ENCODE data around the gene GHR. TPM values are rescaled to one million over a fixed set of nuclear protein-coding genes. Genes with fewer than 3 reads are reported as not detected.

Gene GHR
- total RNA-seq, 4 donors from 2014 or later, result 16.9 to 20.9 (median 20.2) TPM

GRCh38 chr5:42606464-42606869 lies 183.2 kb downstream of the GHR start:
- Histone ChIP-seq H3K27ac (no peak overlapping the region), H3K4me3 (no peak overlapping the region), H3K4me1 (peaks cover 13% of the 10 kb centered on the region), H3K27me3 (no peaks in the 10 kb centered on the region), H3K36me3 (no peaks in the 10 kb centered on the region), H3K9me3 (no peaks in the 10 kb centered on the region)
- TF ChIP-seq POLR2A (IDR thresholded peaks at IDR 0.05), result no peak
- no peak for TF ChIP-seq EP300 (IDR thresholded peaks at IDR 0.05)
- TF ChIP-seq POLR2AphosphoS5 (IDR thresholded peaks at IDR 0.05), result no peak
- TF ChIP-seq, protein P1, sequence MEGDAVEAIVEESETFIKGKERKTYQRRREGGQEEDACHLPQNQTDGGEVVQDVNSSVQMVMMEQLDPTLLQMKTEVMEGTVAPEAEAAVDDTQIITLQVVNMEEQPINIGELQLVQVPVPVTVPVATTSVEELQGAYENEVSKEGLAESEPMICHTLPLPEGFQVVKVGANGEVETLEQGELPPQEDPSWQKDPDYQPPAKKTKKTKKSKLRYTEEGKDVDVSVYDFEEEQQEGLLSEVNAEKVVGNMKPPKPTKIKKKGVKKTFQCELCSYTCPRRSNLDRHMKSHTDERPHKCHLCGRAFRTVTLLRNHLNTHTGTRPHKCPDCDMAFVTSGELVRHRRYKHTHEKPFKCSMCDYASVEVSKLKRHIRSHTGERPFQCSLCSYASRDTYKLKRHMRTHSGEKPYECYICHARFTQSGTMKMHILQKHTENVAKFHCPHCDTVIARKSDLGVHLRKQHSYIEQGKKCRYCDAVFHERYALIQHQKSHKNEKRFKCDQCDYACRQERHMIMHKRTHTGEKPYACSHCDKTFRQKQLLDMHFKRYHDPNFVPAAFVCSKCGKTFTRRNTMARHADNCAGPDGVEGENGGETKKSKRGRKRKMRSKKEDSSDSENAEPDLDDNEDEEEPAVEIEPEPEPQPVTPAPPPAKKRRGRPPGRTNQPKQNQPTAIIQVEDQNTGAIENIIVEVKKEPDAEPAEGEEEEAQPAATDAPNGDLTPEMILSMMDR (IDR thresholded peaks at IDR 0.05), result no peak
- WGBS, result 87% methylated on average over 4 of the region's 4 CpGs
- DNase-seq (ENCODE audit: low spot score in 2 of 2), result no peak

- H3K27me3 ChIP-seq, result no peaks in the 10 kb centered on the region
- no peak for TF ChIP-seq EP300 (IDR thresholded peaks at IDR 0.05)
- TF ChIP-seq POLR2A (IDR thresholded peaks at IDR 0.05), result no peak
- TF ChIP-seq POLR2AphosphoS5 (IDR thresholded peaks at IDR 0.05), result no peak
- TF ChIP-seq, protein P1 (IDR thresholded peaks at IDR 0.05), result no peak
- no peak overlapping the region for H3K27ac ChIP-seq
- H3K36me3 ChIP-seq, result no peaks in the 10 kb centered on the region
- H3K9me3 ChIP-seq, result no peaks in the 10 kb centered on the region
- no peak overlapping the region for H3K4me3 ChIP-seq
- DNase-seq (ENCODE audit: low spot score in 2 of 2), result no peak
- peaks cover 1% of the 10 kb centered on the region for H3K4me1 ChIP-seq
- 93% methylated on average over 1 of the region's 1 CpG for WGBS
These were observed 188.2 kb downstream of the GHR start for GRCh38 chr5:42611437-42611836.

- H3K9me3 ChIP-seq, result no peaks in the 10 kb centered on the region
- no peaks in the 10 kb centered on the region for H3K4me1 ChIP-seq
- H3K36me3 ChIP-seq, result no peaks in the 10 kb centered on the region
- DNase-seq (ENCODE audit: low spot score in 2 of 2), result no peak
- 63% methylated on average over 3 of the region's 3 CpGs for WGBS
- H3K27me3 ChIP-seq, result no peaks in the 10 kb centered on the region
- H3K27ac ChIP-seq, result no peak overlapping the region
- H3K4me3 ChIP-seq, result no peak overlapping the region
- TF ChIP-seq POLR2AphosphoS5 (IDR thresholded peaks at IDR 0.05), result no peak
- TF ChIP-seq POLR2A (IDR thresholded peaks at IDR 0.05), result no peak
- TF ChIP-seq EP300 (IDR thresholded peaks at IDR 0.05), result no peak
- TF ChIP-seq, protein P1 (IDR thresholded peaks at IDR 0.05), result no peak
These were observed 189.6 kb downstream of the GHR start for GRCh38 chr5:42612750-42613366.

DNA sequence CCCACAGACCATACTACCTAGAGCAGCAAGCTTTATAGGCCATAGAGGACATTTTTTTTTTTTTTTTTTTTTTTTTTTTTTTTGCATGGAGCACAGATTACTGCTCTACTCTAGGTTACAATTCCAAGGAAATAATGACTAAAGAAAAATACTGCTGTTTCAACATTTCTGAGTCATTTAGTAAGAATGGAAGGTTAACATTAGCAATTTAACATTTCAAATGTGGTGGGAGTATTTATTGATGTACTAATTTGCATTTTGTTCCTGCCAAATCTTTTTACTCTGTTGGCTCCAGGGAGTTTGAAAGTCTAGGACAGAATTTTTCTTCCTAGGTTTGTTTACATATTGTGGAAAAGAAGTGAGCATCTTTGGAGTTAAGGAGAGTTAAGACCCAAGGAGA lies 191.3 kb downstream of the GHR start:
- no peak overlapping the region for H3K27ac ChIP-seq
- H3K36me3 ChIP-seq, result no peaks in the 10 kb centered on the region
- DNase-seq (ENCODE audit: low spot score in 2 of 2), result no peak
- no peaks in the 10 kb centered on the region for H3K4me1 ChIP-seq
- H3K27me3 ChIP-seq, result no peaks in the 10 kb centered on the region
- no peak for TF ChIP-seq POLR2A (IDR thresholded peaks at IDR 0.05)
- H3K4me3 ChIP-seq, result no peak overlapping the region
- H3K9me3 ChIP-seq, result no peaks in the 10 kb centered on the region

DNA sequence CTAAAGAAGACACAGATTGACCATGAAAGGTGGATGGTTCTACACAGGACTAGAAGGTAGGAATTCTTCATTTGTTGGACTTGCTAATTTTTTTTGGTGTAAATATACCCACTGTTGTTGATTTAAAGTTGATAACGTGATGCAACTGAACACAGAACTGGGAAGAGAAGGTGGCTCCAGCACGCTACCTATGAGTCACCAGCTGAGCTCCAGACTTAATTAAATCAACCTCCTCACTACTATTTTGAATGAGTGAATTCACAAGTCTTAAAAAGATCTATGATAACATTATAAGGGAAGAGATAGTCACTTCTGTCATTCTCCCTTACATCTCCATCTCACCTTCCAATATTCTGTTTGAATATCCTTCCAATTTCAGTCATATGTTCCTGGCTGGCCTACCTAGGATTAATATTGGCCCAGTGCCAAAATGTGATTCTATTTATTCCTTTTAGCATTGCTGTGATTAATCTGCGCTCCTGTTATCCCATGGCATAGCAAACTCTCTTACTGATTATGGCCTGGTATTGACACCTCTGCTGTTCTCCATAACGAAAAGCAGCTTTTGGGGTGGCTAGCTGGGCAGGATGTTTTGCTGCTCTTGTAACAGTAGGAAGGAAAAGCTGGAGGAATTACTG lies 197.5 kb downstream of the GHR start:
- 48% methylated on average over 4 of the region's 4 CpGs for WGBS
- no peaks in the 10 kb centered on the region for H3K9me3 ChIP-seq
- DNase-seq (ENCODE audit: low spot score in 2 of 2), result no peak
- no peak overlapping the region for H3K27ac ChIP-seq
- no peak overlapping the region for H3K4me3 ChIP-seq
- no peaks in the 10 kb centered on the region for H3K36me3 ChIP-seq
- H3K4me1 ChIP-seq, result peaks cover 23% of the 10 kb centered on the region
- H3K27me3 ChIP-seq, result no peaks in the 10 kb centered on the region
- TF ChIP-seq EP300 (IDR thresholded peaks at IDR 0.05) (no peak), POLR2A (IDR thresholded peaks at IDR 0.05) (no peak), POLR2AphosphoS5 (IDR thresholded peaks at IDR 0.05) (no peak)
- TF ChIP-seq, protein P1 (IDR thresholded peaks at IDR 0.05), result no peak

Data from suprapubic skin (tissue), 4 donors.